Measurements from ENCODE around the gene GEN1. TPM values are rescaled to one million over a fixed set of nuclear protein-coding genes. Genes with fewer than 3 reads are reported as not detected.

Gene GEN1
- total and polyA plus RNA-seq, 4 donors: 1.2 to 12.7 (median 7.8) TPM

DNA sequence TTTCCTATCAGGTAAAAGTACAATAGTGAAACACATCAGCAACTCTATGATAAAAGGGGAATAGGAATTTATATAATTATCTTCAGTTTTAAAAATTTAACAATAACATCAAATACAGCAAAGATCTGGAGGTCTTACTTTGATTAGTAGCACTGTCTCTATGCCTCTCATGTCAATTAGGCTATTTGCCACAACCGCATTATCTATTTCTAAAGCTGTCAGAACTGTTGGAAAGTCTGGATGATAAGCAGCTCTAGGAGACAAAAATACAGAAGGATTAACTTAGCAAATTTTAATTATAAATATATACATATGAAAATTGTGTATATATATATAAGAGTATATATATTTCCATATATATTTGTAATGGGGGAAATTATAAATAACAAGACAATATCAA is 45.4 kb upstream of the GEN1 start:
- Histone ChIP-seq H3K9ac (ENCODE audit: low read depth in 1 of 2, low read length in 2 of 2) (no peak overlapping the region), H3K27ac (ENCODE audit: low read depth in 1 of 2, low read length in 2 of 2) (no peak overlapping the region), H3K9me3 (ENCODE audit: control insufficient read depth in 4 of 4, low read length in 3 of 4) (no peaks in the 10 kb centered on the region), H3K27me3 (ENCODE audit: control insufficient read depth in 4 of 4, insufficient read depth in 4 of 4, low read length in 3 of 4) (no peaks in the 10 kb centered on the region), H3K4me1 (ENCODE audit: control insufficient read depth in 4 of 4, insufficient read depth in 4 of 4, low read length in 3 of 4) (no peaks in the 10 kb centered on the region), H3K36me3 (ENCODE audit: control insufficient read depth in 4 of 4, insufficient read depth in 3 of 4, low read depth in 1 of 4, low read length in 3 of 4) (peaks cover 6 to 41% (median 30%) of the 10 kb centered on the region in 4 donors), H3K4me3 (ENCODE audit: low read depth in 1 of 3, low read length in 3 of 3) (no peak overlapping the region)
- DNase-seq (ENCODE audit: low spot score): no peak
- WGBS: 96% methylated on average over 1 of the region's 1 CpG
- TF ChIP-seq RAD21 (IDR thresholded peaks at IDR 0.05) (no peak), JUND (IDR thresholded peaks at IDR 0.05) (no peak), EGR1 (IDR thresholded peaks at IDR 0.05; ENCODE audit: low read depth in 2 of 2) (no peak), NR2F2 (IDR thresholded peaks at IDR 0.05) (no peak)

DNA sequence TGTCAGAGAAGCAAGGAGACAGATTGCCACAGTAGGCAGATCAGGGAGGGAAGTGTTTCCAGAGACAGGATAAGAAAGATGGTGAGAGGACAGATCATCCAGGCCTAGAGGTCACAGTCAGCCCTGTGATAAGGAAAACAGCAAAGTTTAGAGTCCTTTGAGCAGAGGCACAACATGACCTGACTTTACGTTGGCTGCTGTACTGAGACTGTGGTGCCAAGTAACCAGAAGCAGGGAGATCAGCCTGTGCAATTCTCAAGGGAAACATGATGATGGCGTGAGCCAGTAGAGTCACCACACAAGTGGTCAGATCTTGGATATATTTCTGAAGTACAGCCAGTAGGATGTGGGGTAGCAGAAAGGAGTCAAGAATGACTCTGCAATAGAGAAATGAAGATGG is 44.0 kb upstream of the GEN1 start:
- Histone ChIP-seq H3K4me3 (ENCODE audit: low read depth in 1 of 3, low read length in 3 of 3) (no peak overlapping the region), H3K27me3 (ENCODE audit: control insufficient read depth in 4 of 4, insufficient read depth in 4 of 4, low read length in 3 of 4) (no peaks in the 10 kb centered on the region), H3K4me1 (ENCODE audit: control insufficient read depth in 4 of 4, insufficient read depth in 4 of 4, low read length in 3 of 4) (no peaks in the 10 kb centered on the region), H3K36me3 (ENCODE audit: control insufficient read depth in 4 of 4, insufficient read depth in 3 of 4, low read depth in 1 of 4, low read length in 3 of 4) (peaks cover 6 to 50% (median 39%) of the 10 kb centered on the region in 4 donors), H3K9ac (ENCODE audit: low read depth in 1 of 2, low read length in 2 of 2) (no peak overlapping the region), H3K27ac (ENCODE audit: low read depth in 1 of 2, low read length in 2 of 2) (no peak overlapping the region), H3K9me3 (ENCODE audit: control insufficient read depth in 4 of 4, low read length in 3 of 4) (no peaks in the 10 kb centered on the region)
- 68% methylated on average over 2 of the region's 2 CpGs for WGBS
- TF ChIP-seq, protein P1, sequence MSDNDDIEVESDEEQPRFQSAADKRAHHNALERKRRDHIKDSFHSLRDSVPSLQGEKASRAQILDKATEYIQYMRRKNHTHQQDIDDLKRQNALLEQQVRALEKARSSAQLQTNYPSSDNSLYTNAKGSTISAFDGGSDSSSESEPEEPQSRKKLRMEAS (IDR thresholded peaks at IDR 0.05): no peak
- TF ChIP-seq HNF4A (conservative IDR thresholded peaks at IDR 0.05): no peak
- TF ChIP-seq RXRA (IDR thresholded peaks at IDR 0.05): no peak
- no peak for TF ChIP-seq RAD21 (IDR thresholded peaks at IDR 0.05)
- TF ChIP-seq, protein P2, sequence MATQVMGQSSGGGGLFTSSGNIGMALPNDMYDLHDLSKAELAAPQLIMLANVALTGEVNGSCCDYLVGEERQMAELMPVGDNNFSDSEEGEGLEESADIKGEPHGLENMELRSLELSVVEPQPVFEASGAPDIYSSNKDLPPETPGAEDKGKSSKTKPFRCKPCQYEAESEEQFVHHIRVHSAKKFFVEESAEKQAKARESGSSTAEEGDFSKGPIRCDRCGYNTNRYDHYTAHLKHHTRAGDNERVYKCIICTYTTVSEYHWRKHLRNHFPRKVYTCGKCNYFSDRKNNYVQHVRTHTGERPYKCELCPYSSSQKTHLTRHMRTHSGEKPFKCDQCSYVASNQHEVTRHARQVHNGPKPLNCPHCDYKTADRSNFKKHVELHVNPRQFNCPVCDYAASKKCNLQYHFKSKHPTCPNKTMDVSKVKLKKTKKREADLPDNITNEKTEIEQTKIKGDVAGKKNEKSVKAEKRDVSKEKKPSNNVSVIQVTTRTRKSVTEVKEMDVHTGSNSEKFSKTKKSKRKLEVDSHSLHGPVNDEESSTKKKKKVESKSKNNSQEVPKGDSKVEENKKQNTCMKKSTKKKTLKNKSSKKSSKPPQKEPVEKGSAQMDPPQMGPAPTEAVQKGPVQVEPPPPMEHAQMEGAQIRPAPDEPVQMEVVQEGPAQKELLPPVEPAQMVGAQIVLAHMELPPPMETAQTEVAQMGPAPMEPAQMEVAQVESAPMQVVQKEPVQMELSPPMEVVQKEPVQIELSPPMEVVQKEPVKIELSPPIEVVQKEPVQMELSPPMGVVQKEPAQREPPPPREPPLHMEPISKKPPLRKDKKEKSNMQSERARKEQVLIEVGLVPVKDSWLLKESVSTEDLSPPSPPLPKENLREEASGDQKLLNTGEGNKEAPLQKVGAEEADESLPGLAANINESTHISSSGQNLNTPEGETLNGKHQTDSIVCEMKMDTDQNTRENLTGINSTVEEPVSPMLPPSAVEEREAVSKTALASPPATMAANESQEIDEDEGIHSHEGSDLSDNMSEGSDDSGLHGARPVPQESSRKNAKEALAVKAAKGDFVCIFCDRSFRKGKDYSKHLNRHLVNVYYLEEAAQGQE (IDR thresholded peaks at IDR 0.05): no peak
- no peak for TF ChIP-seq NR2F2 (IDR thresholded peaks at IDR 0.05)
- TF ChIP-seq YY1 (IDR thresholded peaks at IDR 0.05): no peak
- no peak for DNase-seq (ENCODE audit: low spot score)

DNA sequence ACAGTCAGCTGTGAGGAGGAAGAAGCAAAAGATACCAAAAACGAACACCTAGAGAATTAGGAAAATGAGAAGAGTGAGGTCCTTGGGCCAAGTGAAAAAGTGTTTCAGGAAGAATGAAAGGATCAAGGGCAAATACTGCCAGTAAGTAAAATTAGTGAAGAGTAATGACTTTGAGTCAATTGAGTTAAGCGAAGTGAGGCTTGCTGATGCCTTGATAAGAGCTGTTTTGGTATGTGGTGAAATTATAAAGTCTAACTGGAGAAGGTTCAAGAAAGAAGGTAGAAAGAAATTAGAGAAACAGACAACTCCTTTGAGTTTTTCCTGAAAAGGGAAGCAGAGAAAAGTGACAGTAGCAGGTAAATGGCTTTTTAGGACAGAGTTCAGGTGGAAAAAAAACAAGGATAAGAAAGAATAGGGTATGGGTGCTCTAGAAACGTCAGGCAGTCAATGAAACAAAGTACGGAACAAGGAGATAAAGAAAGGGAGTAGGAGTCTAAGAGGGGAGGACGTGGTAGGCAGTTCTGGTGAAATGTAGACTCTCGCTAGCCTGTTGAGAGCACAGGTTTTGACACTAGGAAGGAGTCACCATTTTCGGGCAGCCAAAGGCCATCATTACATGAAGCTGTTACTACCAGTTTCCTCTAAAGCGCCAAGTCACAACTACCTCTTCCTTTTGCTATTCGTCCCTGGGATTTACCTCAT is 43.2 kb upstream of the GEN1 start:
- Histone ChIP-seq H3K36me3 (ENCODE audit: control insufficient read depth in 4 of 4, insufficient read depth in 3 of 4, low read depth in 1 of 4, low read length in 3 of 4) (peaks cover 6 to 50% (median 39%) of the 10 kb centered on the region in 4 donors), H3K9me3 (ENCODE audit: control insufficient read depth in 4 of 4, low read length in 3 of 4) (no peaks in the 10 kb centered on the region), H3K4me1 (ENCODE audit: control insufficient read depth in 4 of 4, insufficient read depth in 4 of 4, low read length in 3 of 4) (no peaks in the 10 kb centered on the region), H3K4me3 (ENCODE audit: low read depth in 1 of 3, low read length in 3 of 3) (no peak overlapping the region), H3K9ac (ENCODE audit: low read depth in 1 of 2, low read length in 2 of 2) (no peak overlapping the region), H3K27me3 (ENCODE audit: control insufficient read depth in 4 of 4, insufficient read depth in 4 of 4, low read length in 3 of 4) (no peaks in the 10 kb centered on the region), H3K27ac (ENCODE audit: low read depth in 1 of 2, low read length in 2 of 2) (no peak overlapping the region)
- TF ChIP-seq RXRA (IDR thresholded peaks at IDR 0.05) (no peak), FOXA1 (IDR thresholded peaks at IDR 0.05) (no peak), GABPA (IDR thresholded peaks at IDR 0.05 in 1 of 2, conservative IDR thresholded peaks at IDR 0.05 in 1 of 2) (no peak), HNF4A (conservative IDR thresholded peaks at IDR 0.05) (no peak)
- TF ChIP-seq, protein P3, sequence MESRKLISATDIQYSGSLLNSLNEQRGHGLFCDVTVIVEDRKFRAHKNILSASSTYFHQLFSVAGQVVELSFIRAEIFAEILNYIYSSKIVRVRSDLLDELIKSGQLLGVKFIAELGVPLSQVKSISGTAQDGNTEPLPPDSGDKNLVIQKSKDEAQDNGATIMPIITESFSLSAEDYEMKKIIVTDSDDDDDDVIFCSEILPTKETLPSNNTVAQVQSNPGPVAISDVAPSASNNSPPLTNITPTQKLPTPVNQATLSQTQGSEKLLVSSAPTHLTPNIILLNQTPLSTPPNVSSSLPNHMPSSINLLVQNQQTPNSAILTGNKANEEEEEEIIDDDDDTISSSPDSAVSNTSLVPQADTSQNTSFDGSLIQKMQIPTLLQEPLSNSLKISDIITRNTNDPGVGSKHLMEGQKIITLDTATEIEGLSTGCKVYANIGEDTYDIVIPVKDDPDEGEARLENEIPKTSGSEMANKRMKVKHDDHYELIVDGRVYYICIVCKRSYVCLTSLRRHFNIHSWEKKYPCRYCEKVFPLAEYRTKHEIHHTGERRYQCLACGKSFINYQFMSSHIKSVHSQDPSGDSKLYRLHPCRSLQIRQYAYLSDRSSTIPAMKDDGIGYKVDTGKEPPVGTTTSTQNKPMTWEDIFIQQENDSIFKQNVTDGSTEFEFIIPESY (IDR thresholded peaks at IDR 0.05): no peak
- TF ChIP-seq, protein P4, sequence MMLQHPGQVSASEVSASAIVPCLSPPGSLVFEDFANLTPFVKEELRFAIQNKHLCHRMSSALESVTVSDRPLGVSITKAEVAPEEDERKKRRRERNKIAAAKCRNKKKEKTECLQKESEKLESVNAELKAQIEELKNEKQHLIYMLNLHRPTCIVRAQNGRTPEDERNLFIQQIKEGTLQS (IDR thresholded peaks at IDR 0.05): no peak
- DNase-seq (ENCODE audit: low spot score): no peak
- WGBS: 89% methylated on average over 9 of the region's 9 CpGs
